Breast epithelium (tissue), 4 donors: ENCODE measurements around the gene ZFP36L1. TPM values are rescaled to one million over a fixed set of nuclear protein-coding genes. Genes with fewer than 3 reads are reported as not detected.

Experiments
- DNase-seq, 2 donors: peaks; one replicate each; pipeline ENCODE4 v3.0.0-alpha.2; 2019; ENCODE audit warnings: low spot score in 2 of 2
- H3K27ac ChIP-seq, 2 donors: fragments of 200-600 bp; sonication (generic) in 1 of 2; one replicate each; pipeline ENCODE4 v1.5.1; 2016 to 2019; ENCODE audit warnings: mild to moderate bottlenecking in 1 of 2
- H3K27me3 ChIP-seq, 2 donors: fragments of 200-600 bp; sonication (generic) in 1 of 2; one replicate each; pipeline versions ENCODE4 v1.5.1 to v1.6.0; 2017 to 2019; ENCODE audit warnings: control low read depth in 1 of 2, mild to moderate bottlenecking in 1 of 2
- H3K36me3 ChIP-seq: fragments of 200-600 bp; one replicate; pipeline ENCODE4 v1.5.1; 2019
- H3K4me1 ChIP-seq, 2 donors: fragments of 200-600 bp; sonication (generic); one replicate each; pipeline ENCODE4 v1.5.1; 2016 to 2019; ENCODE audit warnings: control low read depth in 1 of 2
- H3K4me3 ChIP-seq, 3 donors: fragments of 200-600 bp; sonication (generic); 1 replicate in 2 of 3; 2 replicates in 1 of 3; pipeline ENCODE4 v1.5.1; 2016 to 2019; ENCODE audit warnings: mild to moderate bottlenecking in 3 of 3, moderate library complexity in 2 of 3
- H3K9me3 ChIP-seq, 2 donors: fragments of 200-600 bp; sonication (generic) in 1 of 2; one replicate each; pipeline ENCODE4 v1.5.1; 2016 to 2019; ENCODE audit warnings: control low read depth in 1 of 2
- POLR2A ChIP-seq: fragments of 450-650 bp; IDR thresholded peaks from one replicate; pipeline ENCODE4 v1.6.1; 2016; ENCODE audit warnings: antibody characterized with exemption, mild to moderate bottlenecking, moderate library complexity
- POLR2AphosphoS5 ChIP-seq, 3 donors: sonication (generic); formaldehyde crosslinking; IDR thresholded peaks; one replicate each; pipeline ENCODE4 v1.6.1; 2017; ENCODE audit warnings: antibody characterized with exemption in 3 of 3
- intact Hi-C: fragments of 100-400 bp; cut with DNase I; formaldehyde crosslinking; loops from one replicate; pipeline ENCODE4 v1.15.1; 2023; ENCODE audit warnings: low total_unique reads
- total RNA-seq, 3 donors: library from RNA; depleted of rRNA; stranded (reverse); fragments of >200 nt; gene quantifications; one replicate each; pipeline ENCODE4 v1.1.0, GENCODE V29; 2016
- TF ChIP-seq, protein P1 (sequence below), 3 donors: fragments of 450-650 bp; IDR thresholded peaks; one replicate each; pipeline ENCODE4 v1.5.1; 2016 to 2017; ENCODE audit warnings: antibody characterized with exemption in 3 of 3, mild to moderate bottlenecking in 3 of 3, moderate library complexity in 3 of 3

ZFP36L1 gene
- total RNA-seq, 3 donors from 2014 or later = 198 to 737 (median 492) TPM

- intact Hi-C loops = no loop called here
These were observed 43.1 kb downstream of the ZFP36L1 start for GRCh38 chr14:68749487-68750475.

GRCh38 chr14:68748691-68749090 is 44.2 kb downstream of the ZFP36L1 start:
- no peaks in the 10 kb centered on the region for H3K4me1 ChIP-seq
- intact Hi-C loops = no loop called here
- no peak for DNase-seq
- H3K27me3 ChIP-seq = no peaks in the 10 kb centered on the region
- no peak overlapping the region for H3K27ac ChIP-seq
- TF ChIP-seq POLR2AphosphoS5 (IDR thresholded peaks at IDR 0.05) = no peak
- TF ChIP-seq, protein P1, sequence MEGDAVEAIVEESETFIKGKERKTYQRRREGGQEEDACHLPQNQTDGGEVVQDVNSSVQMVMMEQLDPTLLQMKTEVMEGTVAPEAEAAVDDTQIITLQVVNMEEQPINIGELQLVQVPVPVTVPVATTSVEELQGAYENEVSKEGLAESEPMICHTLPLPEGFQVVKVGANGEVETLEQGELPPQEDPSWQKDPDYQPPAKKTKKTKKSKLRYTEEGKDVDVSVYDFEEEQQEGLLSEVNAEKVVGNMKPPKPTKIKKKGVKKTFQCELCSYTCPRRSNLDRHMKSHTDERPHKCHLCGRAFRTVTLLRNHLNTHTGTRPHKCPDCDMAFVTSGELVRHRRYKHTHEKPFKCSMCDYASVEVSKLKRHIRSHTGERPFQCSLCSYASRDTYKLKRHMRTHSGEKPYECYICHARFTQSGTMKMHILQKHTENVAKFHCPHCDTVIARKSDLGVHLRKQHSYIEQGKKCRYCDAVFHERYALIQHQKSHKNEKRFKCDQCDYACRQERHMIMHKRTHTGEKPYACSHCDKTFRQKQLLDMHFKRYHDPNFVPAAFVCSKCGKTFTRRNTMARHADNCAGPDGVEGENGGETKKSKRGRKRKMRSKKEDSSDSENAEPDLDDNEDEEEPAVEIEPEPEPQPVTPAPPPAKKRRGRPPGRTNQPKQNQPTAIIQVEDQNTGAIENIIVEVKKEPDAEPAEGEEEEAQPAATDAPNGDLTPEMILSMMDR (IDR thresholded peaks at IDR 0.05) = no peak
- TF ChIP-seq POLR2A = no peak
- H3K9me3 ChIP-seq = no peaks in the 10 kb centered on the region
- H3K4me3 ChIP-seq = no peak overlapping the region
- H3K36me3 ChIP-seq = no peaks in the 10 kb centered on the region

More at GRCh38 chr14:68749487-68750475, 43.1 kb downstream of the ZFP36L1 start:
- no peak for DNase-seq
- Histone ChIP-seq H3K4me3 (no peak overlapping the region), H3K27me3 (no peaks in the 10 kb centered on the region), H3K27ac (no peak overlapping the region), H3K9me3 (no peaks in the 10 kb centered on the region), H3K4me1 (no peaks in the 10 kb centered on the region), H3K36me3 (no peaks in the 10 kb centered on the region)
- no peak for TF ChIP-seq POLR2A
- no peak for TF ChIP-seq POLR2AphosphoS5 (IDR thresholded peaks at IDR 0.05)
- TF ChIP-seq, protein P1 (IDR thresholded peaks at IDR 0.05) = no peak

GRCh38 chr14:68748260-68748659 is 44.6 kb downstream of the ZFP36L1 start:
- DNase-seq = no peak
- Histone ChIP-seq H3K9me3 (no peaks in the 10 kb centered on the region), H3K4me3 (no peak overlapping the region), H3K4me1 (no peaks in the 10 kb centered on the region), H3K27ac (no peak overlapping the region), H3K27me3 (no peaks in the 10 kb centered on the region), H3K36me3 (no peaks in the 10 kb centered on the region)
- TF ChIP-seq POLR2A (no peak), POLR2AphosphoS5 (IDR thresholded peaks at IDR 0.05) (no peak)
- TF ChIP-seq, protein P1 (IDR thresholded peaks at IDR 0.05) = no peak
- intact Hi-C loops = no loop called here

- TF ChIP-seq POLR2AphosphoS5 (IDR thresholded peaks at IDR 0.05) (no peak), POLR2A (no peak)
- TF ChIP-seq, protein P1 (IDR thresholded peaks at IDR 0.05) = no peak
- no peaks in the 10 kb centered on the region for H3K9me3 ChIP-seq
- H3K27me3 ChIP-seq = no peaks in the 10 kb centered on the region
- H3K4me1 ChIP-seq = no peaks in the 10 kb centered on the region
- no peak overlapping the region for H3K27ac ChIP-seq
- no peak for DNase-seq
- intact Hi-C loops = no loop called here
- no peaks in the 10 kb centered on the region for H3K36me3 ChIP-seq
- H3K4me3 ChIP-seq = no peak overlapping the region
These were observed 45.5 kb downstream of the ZFP36L1 start for GRCh38 chr14:68747393-68747792.

DNA sequence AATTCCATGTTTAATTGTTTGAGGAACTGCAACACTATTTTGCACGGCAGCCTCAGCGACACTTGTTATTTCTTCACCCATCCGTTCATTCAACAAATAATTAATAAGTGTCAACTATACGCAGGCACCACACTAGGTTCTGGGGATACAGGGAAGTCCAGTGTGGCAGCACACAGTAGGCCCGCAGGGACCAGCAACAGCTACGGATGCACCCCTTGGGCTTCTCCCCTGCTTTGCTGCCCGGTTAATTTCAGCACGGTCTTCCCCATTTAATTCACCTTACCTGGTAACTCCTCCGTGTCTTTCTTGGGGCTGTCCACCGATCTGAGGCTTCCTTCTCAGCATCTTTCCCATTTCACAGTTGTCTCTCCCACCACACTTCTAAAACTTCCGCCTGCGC is 48.3 kb downstream of the ZFP36L1 start:
- Histone ChIP-seq H3K36me3 (no peaks in the 10 kb centered on the region), H3K9me3 (no peaks in the 10 kb centered on the region), H3K4me1 (no peaks in the 10 kb centered on the region), H3K4me3 (no peak overlapping the region), H3K27ac (no peak overlapping the region), H3K27me3 (no peaks in the 10 kb centered on the region)
- intact Hi-C loops = no loop called here
- no peak for TF ChIP-seq POLR2A
- TF ChIP-seq, protein P1 (IDR thresholded peaks at IDR 0.05) = no peak
- TF ChIP-seq POLR2AphosphoS5 (IDR thresholded peaks at IDR 0.05) = no peak
- DNase-seq = no peak
